Endodermal cell (in vitro differentiated cells): ENCODE data around the gene P2RY8. TPM values are rescaled to one million over a fixed set of nuclear protein-coding genes. Genes with fewer than 3 reads are reported as not detected.

Source experiments
- DNase-seq: peaks from one replicate; pipeline ENCODE4 v3.0.0-alpha.2; 2017
- H3K27ac ChIP-seq: 2 replicates; pipeline ENCODE4 v1.5.1; 2013; ENCODE audit warnings: mild to moderate bottlenecking, low read depth, low read length, moderate library complexity
- H3K27me3 ChIP-seq: 2 replicates; pipeline ENCODE4 v1.6.1; 2013; ENCODE audit warnings: mild to moderate bottlenecking, low read length, moderate library complexity; ENCODE audit not compliant: insufficient read depth, control insufficient read depth, poor library complexity, severe bottlenecking
- H3K36me3 ChIP-seq: 2 replicates; pipeline ENCODE4 v1.7.0; 2013; ENCODE audit warnings: mild to moderate bottlenecking, low read length, moderate library complexity; ENCODE audit not compliant: control insufficient read depth, insufficient read depth
- H3K4me1 ChIP-seq: one replicate; pipeline ENCODE4 v1.7.0; 2013; ENCODE audit warnings: low read length; ENCODE audit not compliant: control insufficient read depth, insufficient read depth
- H3K4me3 ChIP-seq: 2 replicates; pipeline ENCODE4 v1.5.1; 2013; ENCODE audit warnings: mild to moderate bottlenecking, low read length, moderate library complexity
- H3K9ac ChIP-seq: 2 replicates; pipeline ENCODE4 v1.6.1; 2013; ENCODE audit warnings: mild to moderate bottlenecking, low read length, moderate library complexity; ENCODE audit not compliant: poor library complexity, severe bottlenecking; ENCODE audit errors: extremely low read depth
- H3K9me3 ChIP-seq: 2 replicates; pipeline ENCODE4 v1.6.1; 2013; ENCODE audit warnings: mild to moderate bottlenecking, low read length, moderate library complexity; ENCODE audit not compliant: control insufficient read depth
- H3K27ac Mint-ChIP-seq: 2 replicates; pipeline ENCODE4 v1.8.0; 2020; ENCODE audit warnings: mixed read lengths
- H3K27me3 Mint-ChIP-seq: 2 replicates; pipeline ENCODE4 v1.8.0; 2021; ENCODE audit warnings: mild to moderate bottlenecking, mixed read lengths; ENCODE audit not compliant: insufficient read depth
- H3K36me3 Mint-ChIP-seq: 2 replicates; pipeline ENCODE4 v1.8.0; 2020; ENCODE audit warnings: low read depth, mixed read lengths
- H3K4me1 Mint-ChIP-seq: 2 replicates; pipeline ENCODE4 v1.8.0; 2020; ENCODE audit warnings: mixed read lengths
- H3K4me3 Mint-ChIP-seq: 2 replicates; pipeline ENCODE4 v1.8.0; 2020; ENCODE audit warnings: mild to moderate bottlenecking, moderate library complexity, mixed read lengths
- H3K9me3 Mint-ChIP-seq: 2 replicates; pipeline ENCODE4 v1.8.0; 2020; ENCODE audit warnings: mild to moderate bottlenecking, mixed read lengths
- CTCF ChIP-seq: fragments of 200-600 bp; sonication (generic); conservative IDR thresholded peaks from 2 replicates; pipeline ENCODE4 v1.5.0; 2021; ENCODE audit warnings: antibody characterized with exemption, mild to moderate bottlenecking
- WGBS, 2 experiments: methylation state at CpG; one replicate each; pipeline versions ENCODE4 v1.1.5 to v1.1.7; 2013; ENCODE audit warnings: missing lambda C conversion rate in 2 of 2, mixed read lengths in 1 of 2; ENCODE audit not compliant: insufficient coverage in 1 of 2, insufficient read length in 1 of 2; 5-methylcytosine and 5-hydroxymethylcytosine counted together
- total RNA-seq, 2 donors: library from RNA; stranded (reverse); fragmentation: NEBNext Ultra II Directional in 1 of 2; extraction: Animal tissue kit (Norgen Biotek cat#: 25700) in 1 of 2; gene quantifications; 2 replicates in 1 of 2; 3 replicates in 1 of 2; pipeline ENCODE4 v1.2.1, GENCODE V29; 2021

Gene P2RY8
- total RNA-seq, 2 donors from 2014 or later, result not detected

- Histone ChIP-seq H3K36me3 (no peaks in the 10 kb centered on the region), H3K9ac (no peak overlapping the region), H3K9me3 (no peaks in the 10 kb centered on the region), H3K27ac (no peak overlapping the region), H3K4me1 (no peaks in the 10 kb centered on the region), H3K4me3 (no peak overlapping the region), H3K27me3 (no peaks in the 10 kb centered on the region)
- Mint-ChIP-seq H3K9me3 (no peaks in the 10 kb centered on the region), H3K27ac (no peak overlapping the region), H3K36me3 (no peaks in the 10 kb centered on the region), H3K4me3 (no peak overlapping the region), H3K27me3 (no peaks in the 10 kb centered on the region), H3K4me1 (no peaks in the 10 kb centered on the region)
- DNase-seq, result no peak
- no peak for TF ChIP-seq CTCF
- 81 to 89% methylated on average over 1 of the region's 1 CpG for WGBS, 2 experiments
These were observed 9.5 kb downstream of the P2RY8 start for GRCh38 chrX:1527457-1527856.

- no peaks in the 10 kb centered on the region for H3K4me1 ChIP-seq
- no peaks in the 10 kb centered on the region for H3K36me3 ChIP-seq
- Mint-ChIP-seq H3K27me3 (no peaks in the 10 kb centered on the region), H3K27ac (no peak overlapping the region), H3K36me3 (no peaks in the 10 kb centered on the region), H3K9me3 (no peaks in the 10 kb centered on the region), H3K4me1 (peaks cover 1% of the 10 kb centered on the region), H3K4me3 (no peak overlapping the region)
- no peaks in the 10 kb centered on the region for H3K9me3 ChIP-seq
- WGBS, 2 experiments, result 86 to 89% methylated on average over 4 of the region's 4 CpGs
- TF ChIP-seq CTCF, result no peak
- H3K27me3 ChIP-seq, result no peaks in the 10 kb centered on the region
- no peak overlapping the region for H3K9ac ChIP-seq
- DNase-seq, result no peak
- no peak overlapping the region for H3K27ac ChIP-seq
- H3K4me3 ChIP-seq, result no peak overlapping the region
These were observed 10.4 kb downstream of the P2RY8 start for GRCh38 chrX:1526565-1526964.

- Mint-ChIP-seq H3K9me3 (no peaks in the 10 kb centered on the region), H3K4me3 (no peak overlapping the region), H3K27me3 (no peaks in the 10 kb centered on the region), H3K27ac (no peak overlapping the region), H3K4me1 (peaks cover 5% of the 10 kb centered on the region), H3K36me3 (no peaks in the 10 kb centered on the region)
- WGBS, 2 experiments, result 80 to 85% methylated on average over 6 of the region's 6 CpGs
- no peak overlapping the region for H3K9ac ChIP-seq
- no peak for TF ChIP-seq CTCF
- H3K27me3 ChIP-seq, result no peaks in the 10 kb centered on the region
- H3K4me3 ChIP-seq, result no peak overlapping the region
- DNase-seq, result no peak
- no peak overlapping the region for H3K27ac ChIP-seq
- H3K36me3 ChIP-seq, result no peaks in the 10 kb centered on the region
- no peaks in the 10 kb centered on the region for H3K4me1 ChIP-seq
- no peaks in the 10 kb centered on the region for H3K9me3 ChIP-seq
These were observed 11.2 kb downstream of the P2RY8 start for GRCh38 chrX:1525583-1526355.
